ENCODE data around the gene CCDC186.
"Not testable (repeated sequence)": the region's sequence is repeated elsewhere in the genome, so short reads cannot be mapped to it uniquely, and the experiment has no call there.

CCDC186 gene

GRCh38 chr10:114176511-114176910 is 2.5 kb upstream of the CCDC186 start:
- no peak for DNase-seq (ENCODE audit: low read depth, low spot score)
- H3K4me3 ChIP-seq (ENCODE audit: low read length) = no peak overlapping the region

- DNase-seq (ENCODE audit: low read depth, low spot score) = no peak
- no peak overlapping the region for H3K4me3 ChIP-seq (ENCODE audit: low read length)
Measured at GRCh38 chr10:114175667-114176066, 1.7 kb upstream of the CCDC186 start.

GRCh38 chr10:114174695-114175188 is 739 bp upstream of the CCDC186 start:
- DNase-seq (ENCODE audit: low read depth, low spot score) = no peak
- H3K4me3 ChIP-seq (ENCODE audit: low read length) = peak overlapping the region; percentile 99

- peak overlapping the region; percentile 99 for H3K4me3 ChIP-seq (ENCODE audit: low read length)
- DNase-seq (ENCODE audit: low read depth, low spot score) = no peak
Measured at GRCh38 chr10:114173603-114173920, 441 bp downstream of the CCDC186 start.

- peak overlapping the region; percentile 99 for H3K4me3 ChIP-seq (ENCODE audit: low read length)
- DNase-seq (ENCODE audit: low read depth, low spot score) = no peak
Measured at GRCh38 chr10:114172776-114173602, 1.0 kb downstream of the CCDC186 start.

GRCh38 chr10:114172216-114172615 is 1.8 kb downstream of the CCDC186 start:
- H3K4me3 ChIP-seq (ENCODE audit: low read length) = no peak overlapping the region
- no peak for DNase-seq (ENCODE audit: low read depth, low spot score)

- H3K4me3 ChIP-seq (ENCODE audit: low read length) = no peak overlapping the region
- no peak for DNase-seq (ENCODE audit: low read depth, low spot score)
Measured at GRCh38 chr10:114168450-114169009, 5.5 kb downstream of the CCDC186 start.

GRCh38 chr10:114167985-114168384 is 6.0 kb downstream of the CCDC186 start:
- DNase-seq (ENCODE audit: low read depth, low spot score) = no peak

GRCh38 chr10:114166494-114166893 is 7.5 kb downstream of the CCDC186 start:
- H3K4me3 ChIP-seq (ENCODE audit: low read length) = no peak overlapping the region

More at GRCh38 chr10:114167985-114168384, 6.0 kb downstream of the CCDC186 start:
- H3K4me3 ChIP-seq (ENCODE audit: low read length) = no peak overlapping the region

GRCh38 chr10:114166043-114166442 is 8.0 kb downstream of the CCDC186 start:
- no peak for DNase-seq (ENCODE audit: low read depth, low spot score)
- no peak overlapping the region for H3K4me3 ChIP-seq (ENCODE audit: low read length)

More at GRCh38 chr10:114166494-114166893, 7.5 kb downstream of the CCDC186 start:
- no peak for DNase-seq (ENCODE audit: low read depth, low spot score)

- H3K4me3 ChIP-seq (ENCODE audit: low read length) = no peak overlapping the region
Measured at GRCh38 chr10:114163062-114163461, 10.9 kb downstream of the CCDC186 start.

GRCh38 chr10:114157912-114158311 is 16.1 kb downstream of the CCDC186 start:
- no peak for DNase-seq (ENCODE audit: low read depth, low spot score)
- H3K4me3 ChIP-seq (ENCODE audit: low read length) = no peak overlapping the region

More at GRCh38 chr10:114163062-114163461, 10.9 kb downstream of the CCDC186 start:
- peak; percentile 30 for DNase-seq (ENCODE audit: low read depth, low spot score)

GRCh38 chr10:114151892-114152291 is 22.1 kb downstream of the CCDC186 start:
- H3K4me3 ChIP-seq (ENCODE audit: low read length) = no peak overlapping the region
- no peak for DNase-seq (ENCODE audit: low read depth, low spot score)

GRCh38 chr10:114151486-114151885 is 22.5 kb downstream of the CCDC186 start:
- no peak overlapping the region for H3K4me3 ChIP-seq (ENCODE audit: low read length)
- no peak for DNase-seq (ENCODE audit: low read depth, low spot score)

GRCh38 chr10:114149476-114149875 is 24.5 kb downstream of the CCDC186 start:
- DNase-seq (ENCODE audit: low read depth, low spot score); H3K4me3 ChIP-seq (ENCODE audit: low read length): not testable (repeated sequence)

- no peak for DNase-seq (ENCODE audit: low read depth, low spot score)
- H3K4me3 ChIP-seq (ENCODE audit: low read length) = no peak overlapping the region
Measured at GRCh38 chr10:114143160-114143559, 30.8 kb downstream of the CCDC186 start.

GRCh38 chr10:114142018-114142417 is 32.0 kb downstream of the CCDC186 start:
- no peak for DNase-seq (ENCODE audit: low read depth, low spot score)
- H3K4me3 ChIP-seq (ENCODE audit: low read length) = no peak overlapping the region

GRCh38 chr10:114140827-114141226 is 33.2 kb downstream of the CCDC186 start:
- H3K4me3 ChIP-seq (ENCODE audit: low read length); DNase-seq (ENCODE audit: low read depth, low spot score): not testable (repeated sequence)

- DNase-seq (ENCODE audit: low read depth, low spot score) = no peak
- H3K4me3 ChIP-seq (ENCODE audit: low read length) = no peak overlapping the region
Measured at GRCh38 chr10:114140036-114140435, 34.0 kb downstream of the CCDC186 start.

GRCh38 chr10:114138581-114138980 is 35.4 kb downstream of the CCDC186 start:
- H3K4me3 ChIP-seq (ENCODE audit: low read length) = no peak overlapping the region
- no peak for DNase-seq (ENCODE audit: low read depth, low spot score)

All from Jurkat, Clone E6-1 (cell line).